ENCODE results near the gene PTPN4. TPM values are rescaled to one million over a fixed set of nuclear protein-coding genes. Genes with fewer than 3 reads are reported as not detected.

Gene PTPN4
- total RNA-seq, 2 donors from 2014 or later, result 23.7 to 65.3 TPM

GRCh38 chr2:119849838-119850565 is 90.3 kb downstream of the PTPN4 start:
- no peak for DNase-seq (ENCODE audit: low spot score)
- WGBS, result 81% methylated on average over 4 of the region's 4 CpGs
- H3K27ac ChIP-seq, result no peak overlapping the region
- intact Hi-C loops (cut with DNase I), result no loop called here
- no peaks in the 10 kb centered on the region for H3K4me1 ChIP-seq (replicated peaks)
- no peaks in the 10 kb centered on the region for H3K9me3 ChIP-seq
- no peak overlapping the region for H3K4me3 ChIP-seq
- H3K36me3 ChIP-seq, result no peaks in the 10 kb centered on the region
- H3K27me3 ChIP-seq (replicated peaks; ENCODE audit: insufficient read depth), result no peaks in the 10 kb centered on the region
- TF ChIP-seq POLR2A (IDR thresholded peaks at IDR 0.05) (no peak), CTCF (IDR thresholded peaks at IDR 0.05) (no peak), POLR2AphosphoS5 (IDR thresholded peaks at IDR 0.05) (no peak)

DNA sequence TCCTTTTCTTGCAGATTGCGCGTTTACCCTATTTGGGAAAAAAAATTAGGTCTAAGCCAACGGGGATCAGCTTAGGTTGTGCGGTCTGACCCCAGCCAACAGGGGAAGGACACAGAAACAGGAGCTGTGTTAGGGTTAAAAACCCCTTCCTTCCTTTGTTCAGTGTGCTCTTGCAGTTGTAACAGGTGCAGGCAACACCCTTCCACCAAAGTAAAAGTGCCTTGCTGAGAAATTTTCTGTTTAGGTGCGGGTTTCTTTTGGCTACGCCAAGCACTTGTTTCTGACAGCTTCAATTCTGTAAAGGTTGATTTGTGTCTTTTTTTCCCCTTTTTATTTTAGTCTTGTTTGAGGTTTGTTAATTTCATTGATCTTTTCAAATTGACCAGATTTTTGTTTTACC is 92.5 kb downstream of the PTPN4 start:
- no peaks in the 10 kb centered on the region for H3K36me3 ChIP-seq
- no peaks in the 10 kb centered on the region for H3K27me3 ChIP-seq (replicated peaks; ENCODE audit: insufficient read depth)
- intact Hi-C loops (cut with DNase I), result no loop called here
- no peak overlapping the region for H3K4me3 ChIP-seq
- TF ChIP-seq POLR2AphosphoS5 (IDR thresholded peaks at IDR 0.05), result no peak
- no peak for TF ChIP-seq POLR2A (IDR thresholded peaks at IDR 0.05)
- TF ChIP-seq CTCF (IDR thresholded peaks at IDR 0.05), result no peak
- no peaks in the 10 kb centered on the region for H3K9me3 ChIP-seq
- no peak for DNase-seq (ENCODE audit: low spot score)
- whole genome bisulfite sequencing, result 95% methylated on average over 6 of the region's 6 CpGs
- H3K4me1 ChIP-seq (replicated peaks), result no peaks in the 10 kb centered on the region
- H3K27ac ChIP-seq, result no peak overlapping the region

DNA sequence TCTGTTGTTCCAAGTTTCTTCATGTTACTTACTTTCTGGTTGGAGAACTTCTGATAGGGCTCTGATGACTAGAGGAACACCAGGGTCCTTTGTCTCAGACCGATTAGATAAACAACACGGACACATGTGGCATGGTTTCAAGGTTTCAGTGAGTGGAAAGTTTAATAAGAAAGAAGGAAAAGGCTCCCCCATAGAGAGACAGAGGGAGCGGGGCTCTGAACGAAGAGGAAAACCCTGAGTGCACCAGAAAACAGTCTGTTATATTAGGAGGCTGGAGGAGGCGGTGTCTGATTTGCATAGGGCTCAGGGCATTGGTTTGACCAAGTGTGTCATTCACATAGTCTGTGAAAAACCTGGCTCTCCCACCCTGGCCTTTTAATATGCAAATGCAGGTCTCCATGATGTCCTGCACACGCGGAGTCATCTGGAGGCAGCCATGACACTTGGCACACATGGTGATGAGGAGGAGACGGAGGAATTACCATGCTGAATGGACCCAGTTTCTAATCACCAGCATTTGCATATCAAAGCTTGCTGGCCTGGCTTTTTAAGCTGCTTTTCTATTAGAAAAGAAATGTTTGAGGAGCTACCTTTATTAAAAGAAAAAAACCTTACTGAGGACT is 94.2 kb downstream of the PTPN4 start:
- no peaks in the 10 kb centered on the region for H3K27me3 ChIP-seq (replicated peaks; ENCODE audit: insufficient read depth)
- 93% methylated on average over 8 of the region's 8 CpGs for WGBS

DNA sequence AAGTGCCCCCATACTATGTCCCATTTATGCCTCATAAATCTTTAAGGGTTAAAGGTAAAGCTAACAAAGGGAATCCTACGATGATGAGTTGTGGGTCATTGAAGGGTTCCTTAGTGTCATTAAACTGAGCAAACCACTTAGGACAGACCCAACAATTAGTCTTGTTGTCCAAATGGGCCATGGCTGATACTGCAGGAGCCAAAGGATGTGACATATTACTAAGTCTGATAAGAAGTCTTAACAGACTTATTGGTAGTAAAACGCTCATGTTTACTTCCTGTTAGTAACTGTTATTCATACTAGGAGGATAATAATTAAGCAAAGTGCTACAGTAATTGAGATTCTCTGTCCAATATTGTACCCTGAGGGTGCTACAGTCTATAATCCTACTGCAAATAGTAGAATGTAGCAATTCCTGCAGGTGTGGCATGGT is 96.8 kb downstream of the PTPN4 start:
- no peaks in the 10 kb centered on the region for H3K9me3 ChIP-seq
- DNase-seq (ENCODE audit: low spot score), result no peak
- intact Hi-C loops (cut with DNase I), result no loop called here
- 52% methylated on average over 2 of the region's 2 CpGs for WGBS
- no peaks in the 10 kb centered on the region for H3K36me3 ChIP-seq
- no peak overlapping the region for H3K27ac ChIP-seq
- no peaks in the 10 kb centered on the region for H3K27me3 ChIP-seq (replicated peaks; ENCODE audit: insufficient read depth)
- H3K4me1 ChIP-seq (replicated peaks), result no peaks in the 10 kb centered on the region
- no peak overlapping the region for H3K4me3 ChIP-seq
- no peak for TF ChIP-seq POLR2AphosphoS5 (IDR thresholded peaks at IDR 0.05)
- no peak for TF ChIP-seq POLR2A (IDR thresholded peaks at IDR 0.05)
- TF ChIP-seq CTCF (IDR thresholded peaks at IDR 0.05), result no peak

More for the DNA sequence above, 94.2 kb downstream of the PTPN4 start:
- no peaks in the 10 kb centered on the region for H3K9me3 ChIP-seq
- no peak overlapping the region for H3K27ac ChIP-seq
- H3K36me3 ChIP-seq, result no peaks in the 10 kb centered on the region
- no peak for TF ChIP-seq POLR2AphosphoS5 (IDR thresholded peaks at IDR 0.05)
- H3K4me3 ChIP-seq, result no peak overlapping the region
- intact Hi-C loops (cut with DNase I), result no loop called here
- DNase-seq (ENCODE audit: low spot score), result no peak
- no peaks in the 10 kb centered on the region for H3K4me1 ChIP-seq (replicated peaks)

- no peak overlapping the region for H3K27ac ChIP-seq
- 88% methylated on average over 3 of the region's 3 CpGs for WGBS
These were observed 98.0 kb downstream of the PTPN4 start for GRCh38 chr2:119857742-119858141.

More at GRCh38 chr2:119857742-119858141, 98.0 kb downstream of the PTPN4 start:
- intact Hi-C loops (cut with DNase I), result no loop called here
- Histone ChIP-seq H3K36me3 (no peaks in the 10 kb centered on the region), H3K9me3 (no peaks in the 10 kb centered on the region), H3K27me3 (replicated peaks; ENCODE audit: insufficient read depth) (no peaks in the 10 kb centered on the region), H3K4me3 (no peak overlapping the region), H3K4me1 (replicated peaks) (no peaks in the 10 kb centered on the region)
- DNase-seq (ENCODE audit: low spot score), result no peak
- no peak for TF ChIP-seq POLR2AphosphoS5 (IDR thresholded peaks at IDR 0.05)
- TF ChIP-seq POLR2A (IDR thresholded peaks at IDR 0.05), result no peak
- TF ChIP-seq CTCF (IDR thresholded peaks at IDR 0.05), result no peak
